Mesenchymal stem cell (in vitro differentiated cells and primary cell): ENCODE measurements around the gene ADTRP. TPM values are rescaled to one million over a fixed set of nuclear protein-coding genes. Genes with fewer than 3 reads are reported as not detected.

ENCODE experiments used
- DNase-seq: peaks from one replicate; pipeline ENCODE4 v3.0.0-alpha.2; 2013
- H2AFZ ChIP-seq: one replicate; pipeline ENCODE4 v1.6.1; 2013; ENCODE audit warnings: low read depth, mild to moderate bottlenecking, control low read depth, inconsistent platforms, low read length, moderate library complexity
- H2AK5ac ChIP-seq: 2 replicates; pipeline ENCODE4 v1.6.1; 2013; ENCODE audit warnings: low read length, moderate library complexity, mild to moderate bottlenecking, inconsistent platforms; ENCODE audit not compliant: severe bottlenecking
- H2BK120ac ChIP-seq: one replicate; pipeline ENCODE4 v1.6.1; 2013; ENCODE audit warnings: low read depth, mild to moderate bottlenecking, inconsistent platforms, low read length, moderate library complexity
- H2BK12ac ChIP-seq, 2 experiments: one replicate each; pipeline ENCODE4 v1.6.1; 2013; ENCODE audit warnings: inconsistent platforms in 2 of 2, low read length in 2 of 2, mild to moderate bottlenecking in 2 of 2, moderate library complexity in 2 of 2, control low read depth in 1 of 2
- H2BK15ac ChIP-seq: one replicate; pipeline ENCODE4 v1.6.1; 2013; ENCODE audit warnings: mild to moderate bottlenecking, low read depth, inconsistent platforms; ENCODE audit not compliant: poor library complexity, severe bottlenecking
- H2BK5ac ChIP-seq: 2 replicates; pipeline ENCODE4 v1.6.1; 2013; ENCODE audit warnings: low read depth, mild to moderate bottlenecking, low read length, control low read depth, inconsistent platforms; ENCODE audit not compliant: poor library complexity, severe bottlenecking
- H3K14ac ChIP-seq, 2 experiments: one replicate each; pipeline ENCODE4 v1.6.1; 2013; ENCODE audit warnings: inconsistent platforms in 2 of 2, low read length in 2 of 2, control low read depth in 1 of 2, mild to moderate bottlenecking in 1 of 2, moderate library complexity in 1 of 2
- H3K18ac ChIP-seq, 2 experiments: one replicate each; pipeline ENCODE4 v1.6.1; 2013; ENCODE audit warnings: inconsistent platforms in 2 of 2, low read length in 2 of 2, control low read depth in 1 of 2, low read depth in 1 of 2, mild to moderate bottlenecking in 1 of 2
- H3K23ac ChIP-seq, 2 experiments: one replicate each; pipeline ENCODE4 v1.6.1; 2013; ENCODE audit warnings: inconsistent platforms in 2 of 2, low read length in 2 of 2, mild to moderate bottlenecking in 2 of 2, moderate library complexity in 2 of 2, control low read depth in 1 of 2
- H3K27ac ChIP-seq: 2 replicates; pipeline ENCODE4 v1.5.1; 2013; ENCODE audit warnings: mild to moderate bottlenecking, moderate library complexity, low read length, control low read depth, inconsistent platforms; ENCODE audit not compliant: poor library complexity, severe bottlenecking
- H3K27me3 ChIP-seq, 2 experiments: 2 replicates each; pipeline versions ENCODE4 v1.6.1 to v1.7.0; 2013; ENCODE audit warnings: low read length in 2 of 2, mild to moderate bottlenecking in 2 of 2, moderate library complexity in 2 of 2, control low read depth in 1 of 2, inconsistent platforms in 1 of 2; ENCODE audit not compliant: control insufficient read depth in 1 of 2, insufficient read depth in 1 of 2
- H3K36me3 ChIP-seq, 2 experiments: 2 replicates each; pipeline versions ENCODE4 v1.6.1 to v1.7.0; 2013; ENCODE audit warnings: low read length in 2 of 2, control low read depth in 1 of 2, inconsistent platforms in 1 of 2, low read depth in 1 of 2, mild to moderate bottlenecking in 1 of 2; ENCODE audit not compliant: insufficient read depth in 2 of 2, control insufficient read depth in 1 of 2
- H3K4ac ChIP-seq, 2 experiments: one replicate each; pipeline ENCODE4 v1.6.1; 2013; ENCODE audit warnings: inconsistent platforms in 2 of 2, low read length in 2 of 2, mild to moderate bottlenecking in 2 of 2, moderate library complexity in 2 of 2, control low read depth in 1 of 2, low read depth in 1 of 2
- H3K4me1 ChIP-seq: 2 replicates; pipeline ENCODE4 v1.6.1; 2013; ENCODE audit warnings: low read depth, low read length, control low read depth; ENCODE audit not compliant: control insufficient read depth, insufficient read depth
- H3K4me2 ChIP-seq: 2 replicates; pipeline ENCODE4 v1.6.1; 2013; ENCODE audit warnings: low read length, mild to moderate bottlenecking, inconsistent platforms; ENCODE audit not compliant: poor library complexity, severe bottlenecking
- H3K4me3 ChIP-seq, 2 experiments: 2 replicates each; pipeline versions ENCODE4 v1.5.1 to v1.7.0; 2013; ENCODE audit warnings: low read length in 2 of 2, mild to moderate bottlenecking in 2 of 2, control low read depth in 1 of 2, low read depth in 1 of 2; ENCODE audit not compliant: insufficient read depth in 1 of 2
- H3K79me1 ChIP-seq: replicated peaks from 2 replicates; pipeline ENCODE4 v1.6.1; 2013; ENCODE audit warnings: mild to moderate bottlenecking, control low read depth, low read length, inconsistent platforms; ENCODE audit not compliant: poor library complexity, severe bottlenecking
- H3K9ac ChIP-seq: 2 replicates; pipeline ENCODE4 v1.7.0; 2013; ENCODE audit warnings: mild to moderate bottlenecking, low read length, moderate library complexity
- H3K9me3 ChIP-seq: 2 replicates; pipeline ENCODE4 v1.7.0; 2013; ENCODE audit warnings: mild to moderate bottlenecking, low read length; ENCODE audit not compliant: control insufficient read depth
- H4K8ac ChIP-seq: one replicate; pipeline ENCODE4 v1.6.1; 2013; ENCODE audit warnings: inconsistent platforms, mild to moderate bottlenecking, low read length, moderate library complexity
- H4K91ac ChIP-seq: one replicate; pipeline ENCODE4 v1.6.1; 2013; ENCODE audit warnings: mild to moderate bottlenecking, low read length, inconsistent platforms
- WGBS: methylation state at CpG from one replicate; pipeline ENCODE4 v1.1.7; 2013; ENCODE audit warnings: mixed read lengths; 5-methylcytosine and 5-hydroxymethylcytosine counted together
- small RNA-seq: library from polyadenylated mRNA; stranded (forward); fragments of <200 nt; extraction: miRNeasy Mini kit (QIAGEN cat#:217004); gene quantifications from one replicate; pipeline ENCODE3, GENCODE V24; 2013; ENCODE audit warnings: low read depth

ADTRP gene

DNA sequence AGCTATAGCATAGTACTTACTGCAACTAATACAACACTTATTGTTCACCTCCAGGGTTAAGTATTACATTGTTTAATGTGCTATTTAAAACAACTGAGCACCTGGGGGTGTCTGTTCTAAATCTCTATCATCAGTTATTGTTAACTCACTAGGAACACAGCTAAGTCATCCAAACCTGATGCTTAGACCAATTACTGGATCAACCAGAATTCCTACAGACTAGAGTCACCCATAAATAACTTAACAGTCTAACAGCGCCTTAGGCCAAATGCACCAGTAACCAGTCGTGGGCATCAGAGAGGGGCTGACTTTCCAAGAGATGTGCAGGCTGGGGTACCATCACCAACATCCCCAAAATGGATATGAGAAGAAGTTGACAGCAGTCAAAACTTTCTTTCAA is 110.7 kb downstream of the ADTRP start:
- Histone ChIP-seq H2BK12ac (no peak overlapping the region), H4K8ac (no peak overlapping the region)

GRCh38 chr6:11665604-11666326 is 112.8 kb downstream of the ADTRP start:
- Histone ChIP-seq H2BK5ac (no peak overlapping the region), H3K9ac (no peak overlapping the region), H3K18ac (no peak overlapping the region), H3K14ac (no peak overlapping the region), H3K27me3 (no peaks in the 10 kb centered on the region), H3K36me3 (no peaks in the 10 kb centered on the region), H3K79me1 (no peaks in the 10 kb centered on the region), H4K8ac (no peak overlapping the region), H4K91ac (no peak overlapping the region), H2BK15ac (no peak overlapping the region), H3K4me1 (no peaks in the 10 kb centered on the region), H2BK12ac (no peak overlapping the region), H3K9me3 (no peaks in the 10 kb centered on the region), H2AK5ac (no peak overlapping the region), H3K27ac (no peak overlapping the region), H2BK120ac (no peak overlapping the region), H2AFZ (no peak overlapping the region), H3K4me2 (no peak overlapping the region), H3K4ac (no peak overlapping the region), H3K4me3 (no peak overlapping the region), H3K23ac (no peak overlapping the region)
- no peak for DNase-seq
- 98% methylated on average over 1 of the region's 2 CpGs for WGBS

More for the DNA sequence above, 110.7 kb downstream of the ADTRP start:
- Histone ChIP-seq H2AFZ (no peak overlapping the region), H2AK5ac (no peak overlapping the region), H3K4me3 (no peak overlapping the region), H3K9me3 (no peaks in the 10 kb centered on the region), H2BK15ac (no peak overlapping the region), H3K14ac (no peak overlapping the region), H3K79me1 (no peaks in the 10 kb centered on the region), H3K36me3 (no peaks in the 10 kb centered on the region), H3K4ac (no peak overlapping the region), H3K4me2 (no peak overlapping the region), H2BK120ac (no peak overlapping the region), H3K18ac (no peak overlapping the region), H2BK5ac (no peak overlapping the region), H3K23ac (no peak overlapping the region), H3K27me3 (no peaks in the 10 kb centered on the region), H4K91ac (no peak overlapping the region), H3K27ac (no peak overlapping the region), H3K9ac (no peak overlapping the region), H3K4me1 (no peaks in the 10 kb centered on the region)
- 79% methylated on average over 2 of the region's 2 CpGs for WGBS
- no peak for DNase-seq

Small RNA genes lying within 50 kb of the gene (small RNA-seq; reads per million reads assigned to genes)
- gene RF00272, result not detected
